Prostate gland (tissue), 2 donors: Measurements from ENCODE around the gene PSRC1. TPM values are rescaled to one million over a fixed set of nuclear protein-coding genes. Genes with fewer than 3 reads are reported as not detected.

Experiments
- DNase-seq: peaks from one replicate; pipeline ENCODE4 v3.0.0-alpha.2; 2019; ENCODE audit warnings: low spot score
- H3K27ac ChIP-seq, 2 donors: fragments of 200-600 bp; sonication (generic); 2 replicates each; pipeline ENCODE4 v1.5.1; 2017 to 2019
- H3K27me3 ChIP-seq: fragments of 200-600 bp; sonication (generic); replicated peaks from 2 replicates; pipeline ENCODE4 v1.5.1; 2019; ENCODE audit not compliant: insufficient read depth
- H3K36me3 ChIP-seq, 2 donors: fragments of 200-600 bp; sonication (generic); 1 replicate in 1 of 2; 2 replicates in 1 of 2; pipeline versions ENCODE4 v1.5.1 to v1.8.1; 2017 to 2019
- H3K4me1 ChIP-seq: fragments of 200-600 bp; sonication (generic); replicated peaks from 2 replicates; pipeline ENCODE4 v1.5.1; 2019
- H3K4me3 ChIP-seq, 2 donors: fragments of 200-600 bp; sonication (generic); 2 replicates each; pipeline ENCODE4 v1.5.1; 2017 to 2019
- H3K9me3 ChIP-seq: fragments of 200-600 bp; sonication (generic); 2 replicates; pipeline ENCODE4 v1.5.1; 2017
- POLR2A ChIP-seq: fragments of 450-650 bp; IDR thresholded peaks from one replicate; pipeline ENCODE4 v1.6.1; 2016; ENCODE audit warnings: antibody characterized with exemption, mild to moderate bottlenecking
- POLR2AphosphoS5 ChIP-seq: sonication (generic); formaldehyde crosslinking; IDR thresholded peaks from one replicate; pipeline ENCODE4 v1.6.1; 2017; ENCODE audit warnings: antibody characterized with exemption
- WGBS: methylation state at CpG from one replicate; pipeline ENCODE4 v1.1.5; 2018; 5-methylcytosine and 5-hydroxymethylcytosine counted together
- intact Hi-C: fragments of 100-400 bp; cut with DNase I; formaldehyde crosslinking; loops from one replicate; pipeline ENCODE4 v1.14.2; 2022
- total RNA-seq, 2 donors: library from RNA; depleted of rRNA; stranded (reverse); fragments of >200 nt; gene quantifications; one replicate each; pipeline ENCODE4 v1.1.0, GENCODE V29; 2016
- TF ChIP-seq, protein P1 (sequence below), 4 experiments: fragments of 200-600 bp in 2 of 4; fragments of 450-650 bp in 2 of 4; sonication (generic) in 2 of 4; IDR thresholded peaks; 1 replicate in 3 of 4; 2 replicates in 1 of 4; pipeline ENCODE4 v1.5.1; 2016 to 2019; ENCODE audit warnings: antibody characterized with exemption in 4 of 4, mild to moderate bottlenecking in 2 of 4, moderate library complexity in 2 of 4

Gene PSRC1
- total RNA-seq, 2 donors from 2014 or later, result 9.1 to 40.0 TPM

DNA sequence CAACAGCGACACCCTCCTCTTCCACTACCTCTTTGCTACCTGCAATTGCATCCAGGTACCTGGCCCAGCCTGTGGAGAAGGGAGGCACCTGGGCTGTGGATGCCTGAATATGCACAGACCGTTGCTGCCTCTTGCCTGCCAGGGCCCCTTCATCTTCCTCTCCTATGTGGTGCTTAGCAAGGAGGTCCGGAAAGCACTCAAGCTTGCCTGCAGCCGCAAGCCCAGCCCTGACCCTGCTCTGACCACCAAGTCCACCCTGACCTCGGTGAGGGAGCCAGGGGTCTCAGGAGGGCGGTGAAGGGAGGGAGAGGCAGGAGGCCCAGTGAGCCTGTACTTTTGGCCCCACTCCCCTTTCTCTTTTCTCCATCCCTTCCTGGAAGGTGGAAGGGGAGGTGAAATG is 11.5 kb downstream of the PSRC1 start:
- H3K9me3 ChIP-seq, result no peaks in the 10 kb centered on the region
- H3K4me1 ChIP-seq, result peaks cover 11% of the 10 kb centered on the region
- no peak overlapping the region for H3K27ac ChIP-seq
- WGBS, result 92% methylated on average over 6 of the region's 6 CpGs
- H3K36me3 ChIP-seq, result no peaks in the 10 kb centered on the region
- H3K4me3 ChIP-seq, result no peak overlapping the region
- TF ChIP-seq POLR2A, result no peak
- TF ChIP-seq, protein P1, sequence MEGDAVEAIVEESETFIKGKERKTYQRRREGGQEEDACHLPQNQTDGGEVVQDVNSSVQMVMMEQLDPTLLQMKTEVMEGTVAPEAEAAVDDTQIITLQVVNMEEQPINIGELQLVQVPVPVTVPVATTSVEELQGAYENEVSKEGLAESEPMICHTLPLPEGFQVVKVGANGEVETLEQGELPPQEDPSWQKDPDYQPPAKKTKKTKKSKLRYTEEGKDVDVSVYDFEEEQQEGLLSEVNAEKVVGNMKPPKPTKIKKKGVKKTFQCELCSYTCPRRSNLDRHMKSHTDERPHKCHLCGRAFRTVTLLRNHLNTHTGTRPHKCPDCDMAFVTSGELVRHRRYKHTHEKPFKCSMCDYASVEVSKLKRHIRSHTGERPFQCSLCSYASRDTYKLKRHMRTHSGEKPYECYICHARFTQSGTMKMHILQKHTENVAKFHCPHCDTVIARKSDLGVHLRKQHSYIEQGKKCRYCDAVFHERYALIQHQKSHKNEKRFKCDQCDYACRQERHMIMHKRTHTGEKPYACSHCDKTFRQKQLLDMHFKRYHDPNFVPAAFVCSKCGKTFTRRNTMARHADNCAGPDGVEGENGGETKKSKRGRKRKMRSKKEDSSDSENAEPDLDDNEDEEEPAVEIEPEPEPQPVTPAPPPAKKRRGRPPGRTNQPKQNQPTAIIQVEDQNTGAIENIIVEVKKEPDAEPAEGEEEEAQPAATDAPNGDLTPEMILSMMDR (IDR thresholded peaks at IDR 0.05), result no peak
- no peak for TF ChIP-seq POLR2AphosphoS5
- no peaks in the 10 kb centered on the region for H3K27me3 ChIP-seq
- intact Hi-C loops, result no loop called here
- DNase-seq, result no peak

DNA sequence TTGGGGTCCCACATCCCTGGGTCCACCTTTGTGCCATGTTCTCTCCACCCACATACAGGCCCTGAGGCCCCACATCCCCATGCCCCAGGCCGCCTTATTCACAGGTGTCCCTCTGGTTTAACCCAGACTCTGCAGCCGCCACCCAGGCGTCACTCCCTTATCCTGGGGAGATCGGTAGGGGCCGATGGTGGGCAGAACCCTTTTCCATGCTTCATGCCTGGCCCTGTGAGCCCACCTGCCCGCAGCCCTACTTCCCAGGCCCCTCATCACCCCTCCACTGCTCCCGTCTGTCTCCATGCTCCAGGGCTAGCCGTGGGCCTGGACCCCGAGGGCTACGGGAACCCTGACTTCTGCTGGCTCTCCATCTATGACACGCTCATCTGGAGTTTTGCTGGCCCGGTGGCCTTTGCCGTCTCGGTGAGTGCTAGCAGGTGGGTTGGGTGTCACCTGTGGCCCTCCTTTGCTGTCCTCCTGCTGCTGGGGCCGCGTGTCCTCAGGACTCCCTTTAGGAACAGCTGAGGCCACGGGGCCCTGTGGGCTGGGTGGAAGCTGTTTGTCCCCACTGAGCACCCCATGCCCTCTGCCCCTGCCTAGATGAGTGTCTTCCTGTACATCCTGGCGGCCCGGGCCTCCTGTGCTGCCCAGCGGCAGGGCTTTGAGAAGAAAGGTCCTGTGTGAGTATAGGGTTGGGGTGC is 12.2 kb downstream of the PSRC1 start:
- H3K9me3 ChIP-seq, result no peaks in the 10 kb centered on the region
- intact Hi-C loops, result no loop called here
- peaks cover 11% of the 10 kb centered on the region for H3K4me1 ChIP-seq
- no peaks in the 10 kb centered on the region for H3K27me3 ChIP-seq
- H3K27ac ChIP-seq, result no peak overlapping the region
- no peak for TF ChIP-seq POLR2AphosphoS5
- TF ChIP-seq, protein P1 (IDR thresholded peaks at IDR 0.05), result no peak
- no peak for TF ChIP-seq POLR2A
- no peak overlapping the region for H3K4me3 ChIP-seq
- no peaks in the 10 kb centered on the region for H3K36me3 ChIP-seq
- no peak for DNase-seq
- 93% methylated on average over 19 of the region's 20 CpGs for WGBS

DNA sequence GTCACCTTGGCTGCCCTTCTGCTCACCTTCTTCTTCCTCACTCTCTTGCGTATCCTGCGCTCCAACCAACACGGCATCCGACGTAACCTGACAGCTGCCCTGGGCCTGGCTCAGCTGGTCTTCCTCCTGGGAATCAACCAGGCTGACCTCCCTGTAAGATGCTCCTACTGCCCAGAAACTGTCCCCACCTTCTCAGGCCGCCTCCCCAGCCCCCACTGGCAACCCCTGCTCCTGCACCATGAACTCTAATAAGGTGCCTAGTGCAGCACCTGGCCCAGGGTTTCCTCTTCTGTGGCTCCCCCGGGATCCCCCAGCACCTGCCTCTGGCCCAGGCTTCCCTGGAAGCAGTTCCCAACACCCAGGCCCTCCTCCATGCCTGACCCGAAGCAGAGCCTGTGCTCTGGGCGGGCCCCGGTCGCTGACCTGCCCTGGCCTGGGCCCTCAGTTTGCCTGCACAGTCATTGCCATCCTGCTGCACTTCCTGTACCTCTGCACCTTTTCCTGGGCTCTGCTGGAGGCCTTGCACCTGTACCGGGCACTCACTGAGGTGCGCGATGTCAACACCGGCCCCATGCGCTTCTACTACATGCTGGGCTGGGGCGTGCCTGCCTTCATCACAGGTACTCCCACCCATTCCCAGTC is 12.8 kb downstream of the PSRC1 start:
- 92% methylated on average over 17 of the region's 17 CpGs for WGBS
- intact Hi-C loops, result no loop called here
- Histone ChIP-seq H3K36me3 (no peaks in the 10 kb centered on the region), H3K9me3 (no peaks in the 10 kb centered on the region), H3K27ac (no peak overlapping the region), H3K27me3 (no peaks in the 10 kb centered on the region), H3K4me1 (peaks cover 8% of the 10 kb centered on the region), H3K4me3 (no peak overlapping the region)
- no peak for DNase-seq
- TF ChIP-seq, protein P1 (IDR thresholded peaks at IDR 0.05), result no peak

DNA sequence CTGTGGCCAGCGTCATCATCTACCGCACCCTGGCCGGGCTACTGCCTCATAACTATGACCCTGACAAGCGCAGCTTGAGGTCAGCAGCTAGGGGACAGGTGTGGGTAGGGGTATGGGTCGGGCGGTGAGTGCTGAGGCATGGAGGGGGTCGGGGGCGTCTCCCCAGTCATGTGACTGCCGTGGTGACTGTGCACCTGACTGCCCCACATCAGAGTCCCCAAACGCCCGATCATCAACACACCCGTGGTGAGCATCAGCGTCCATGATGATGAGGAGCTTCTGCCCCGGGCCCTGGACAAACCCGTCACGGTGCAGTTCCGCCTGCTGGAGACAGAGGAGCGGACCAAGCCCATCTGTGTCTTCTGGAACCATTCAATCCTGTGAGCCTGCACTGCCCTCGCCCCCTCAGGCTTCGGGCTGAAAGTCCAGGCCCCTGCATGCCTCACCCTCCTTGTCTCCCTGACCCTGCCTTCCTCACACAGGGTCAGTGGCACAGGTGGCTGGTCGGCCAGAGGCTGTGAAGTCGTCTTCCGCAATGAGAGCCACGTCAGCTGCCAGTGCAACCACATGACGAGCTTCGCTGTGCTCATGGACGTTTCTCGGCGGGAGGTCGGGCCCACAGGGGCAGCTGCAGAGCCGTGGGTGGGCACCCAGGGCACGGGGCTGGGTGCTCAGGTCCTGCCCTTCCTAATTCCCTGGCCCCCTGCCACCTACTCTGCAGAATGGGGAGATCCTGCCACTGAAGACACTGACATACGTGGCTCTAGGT is 13.5 kb downstream of the PSRC1 start:
- intact Hi-C loops, result no loop called here
- H3K36me3 ChIP-seq, result no peaks in the 10 kb centered on the region
- H3K27ac ChIP-seq, result no peak overlapping the region
- H3K27me3 ChIP-seq, result no peaks in the 10 kb centered on the region
- H3K9me3 ChIP-seq, result no peaks in the 10 kb centered on the region
- 89% methylated on average over 33 of the region's 33 CpGs for WGBS
- H3K4me1 ChIP-seq, result peaks cover 2% of the 10 kb centered on the region
- DNase-seq, result no peak
- TF ChIP-seq, protein P1 (IDR thresholded peaks at IDR 0.05), result no peak
- TF ChIP-seq POLR2AphosphoS5, result no peak
- TF ChIP-seq POLR2A, result no peak
- H3K4me3 ChIP-seq, result no peak overlapping the region
